COR-L47 (cell line): ENCODE data around the gene ST6GALNAC6.

ENCODE experiments used
- DNase-seq: peaks from one replicate; lab custom pipeline; 2025; lab: John Stamatoyannopoulos, UW

ST6GALNAC6 gene

DNA sequence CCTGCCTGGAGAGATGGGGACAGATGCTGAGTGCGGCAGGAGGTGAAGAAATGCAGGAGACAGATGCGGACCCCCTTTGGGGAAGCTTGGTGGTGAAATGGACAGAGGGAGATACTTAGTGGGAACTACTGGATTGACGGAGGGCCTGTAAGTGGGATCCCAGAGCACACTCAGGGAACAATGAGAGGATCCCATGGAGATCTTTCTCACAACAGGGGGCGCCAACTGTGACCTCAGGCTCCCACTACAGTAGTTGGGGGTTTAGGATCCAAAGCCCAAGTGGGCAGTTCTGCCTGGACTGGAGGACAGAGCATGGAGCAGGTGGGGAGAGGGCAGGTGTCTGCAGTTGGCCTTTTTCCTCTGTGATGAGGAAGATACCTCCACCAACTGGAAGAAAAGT lies 34.8 kb upstream of the ST6GALNAC6 start:
- DNase-seq, result no peak

DNA sequence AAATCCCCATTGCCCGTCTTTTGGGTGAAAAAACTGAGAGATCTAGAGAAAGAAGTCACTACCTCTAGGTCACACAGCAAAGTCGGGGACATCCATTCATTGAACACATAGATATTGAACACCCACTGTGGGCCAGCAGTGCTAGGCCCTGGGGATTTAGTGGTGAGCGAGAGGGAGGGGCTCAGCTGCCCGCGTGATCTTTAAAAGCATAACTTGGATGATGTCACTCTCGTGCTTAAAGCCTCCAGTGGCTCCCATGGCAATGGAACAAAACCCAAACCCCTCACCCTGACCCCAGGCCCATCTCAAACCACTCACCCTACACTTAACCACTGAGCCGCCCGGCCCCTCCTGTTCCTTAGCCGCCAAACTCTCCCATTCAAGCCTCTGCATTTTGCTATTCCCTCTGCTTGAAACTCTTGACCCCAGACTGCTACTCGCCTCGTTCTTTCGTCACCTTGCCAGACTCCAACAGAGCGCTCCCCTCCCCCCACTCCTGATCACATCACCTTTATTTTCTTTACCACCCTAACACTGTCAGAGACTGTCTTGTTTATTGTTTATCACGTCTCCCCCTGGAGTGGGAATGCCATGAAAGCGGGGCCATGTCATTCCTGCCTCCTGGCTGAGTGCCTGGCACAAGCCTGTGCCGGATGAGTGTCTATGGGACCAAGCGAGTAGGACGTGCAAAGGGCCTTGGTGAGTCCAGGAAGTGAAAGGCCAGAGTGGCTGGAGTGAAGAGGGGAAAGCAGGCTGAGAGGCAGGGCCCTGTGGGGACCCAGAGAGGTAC lies 31.9 kb upstream of the ST6GALNAC6 start:
- no peak for DNase-seq

DNA sequence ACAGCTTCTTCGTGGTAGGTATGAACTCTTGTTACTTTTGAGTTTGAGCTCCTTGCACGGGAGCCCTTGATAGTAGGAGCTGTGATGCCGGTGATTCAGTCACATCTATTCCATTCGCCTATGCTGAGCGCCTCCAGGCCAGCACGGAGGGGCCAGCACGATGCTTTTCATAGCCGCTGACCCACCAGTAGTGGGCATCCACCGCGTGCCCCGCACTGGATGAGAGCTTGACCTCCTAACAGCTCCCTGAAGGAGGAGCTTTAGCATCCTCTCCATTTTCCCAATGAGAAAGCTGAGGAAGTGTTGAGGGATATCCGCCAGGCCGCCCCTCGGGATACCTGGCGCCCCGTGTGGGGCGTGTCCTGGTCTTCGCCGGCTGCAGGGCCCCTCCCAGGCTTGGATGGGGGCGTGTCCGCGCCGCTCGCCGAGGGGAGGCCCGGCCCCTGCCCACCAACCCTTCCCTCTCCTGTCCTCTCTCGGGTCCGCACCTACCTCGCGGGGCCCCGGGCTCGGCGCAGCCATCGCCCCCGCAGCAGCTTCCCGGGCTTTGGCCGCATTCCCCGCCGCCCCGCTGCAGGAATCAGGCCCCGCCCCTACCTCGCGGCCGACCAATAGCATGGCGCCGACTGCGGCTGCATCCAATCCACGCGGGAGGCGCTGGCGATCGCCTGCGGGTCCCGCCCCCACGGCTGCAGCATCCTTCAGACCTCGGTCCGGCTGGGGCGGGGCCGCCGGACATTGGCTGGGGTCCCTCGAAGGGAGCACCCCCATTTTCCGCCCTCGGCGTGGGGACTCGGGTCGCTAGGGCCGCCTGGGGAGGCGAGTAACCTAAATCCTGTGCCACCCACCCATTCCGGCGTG lies 31.1 kb upstream of the ST6GALNAC6 start, which contains the start of gene PIP5KL1:
Gene PIP5KL1, minus strand, starts transcription at position 547 of the 861 bp plus-strand sequence. Its CDS starts 25 bp downstream, at position 522.
- DNase-seq, result peak; percentile 80

DNA sequence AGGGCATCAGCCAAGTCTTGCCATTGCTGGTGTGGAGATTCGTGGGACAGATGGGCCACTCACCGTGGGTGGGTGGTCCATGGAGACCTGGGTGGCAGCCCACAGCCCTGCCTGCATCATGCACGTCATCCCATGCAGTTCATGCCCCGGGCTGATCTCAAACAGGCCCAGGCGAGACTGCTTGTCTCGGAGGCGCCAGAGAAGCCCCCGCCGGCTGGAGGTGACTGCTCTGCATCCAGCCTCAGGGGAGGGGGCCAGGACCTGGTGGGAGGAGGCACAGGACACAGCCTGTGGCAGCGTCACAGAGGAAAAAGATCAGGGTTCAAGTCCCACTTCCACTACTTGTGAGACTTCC lies 30.2 kb upstream of the ST6GALNAC6 start:
- no peak for DNase-seq

DNA sequence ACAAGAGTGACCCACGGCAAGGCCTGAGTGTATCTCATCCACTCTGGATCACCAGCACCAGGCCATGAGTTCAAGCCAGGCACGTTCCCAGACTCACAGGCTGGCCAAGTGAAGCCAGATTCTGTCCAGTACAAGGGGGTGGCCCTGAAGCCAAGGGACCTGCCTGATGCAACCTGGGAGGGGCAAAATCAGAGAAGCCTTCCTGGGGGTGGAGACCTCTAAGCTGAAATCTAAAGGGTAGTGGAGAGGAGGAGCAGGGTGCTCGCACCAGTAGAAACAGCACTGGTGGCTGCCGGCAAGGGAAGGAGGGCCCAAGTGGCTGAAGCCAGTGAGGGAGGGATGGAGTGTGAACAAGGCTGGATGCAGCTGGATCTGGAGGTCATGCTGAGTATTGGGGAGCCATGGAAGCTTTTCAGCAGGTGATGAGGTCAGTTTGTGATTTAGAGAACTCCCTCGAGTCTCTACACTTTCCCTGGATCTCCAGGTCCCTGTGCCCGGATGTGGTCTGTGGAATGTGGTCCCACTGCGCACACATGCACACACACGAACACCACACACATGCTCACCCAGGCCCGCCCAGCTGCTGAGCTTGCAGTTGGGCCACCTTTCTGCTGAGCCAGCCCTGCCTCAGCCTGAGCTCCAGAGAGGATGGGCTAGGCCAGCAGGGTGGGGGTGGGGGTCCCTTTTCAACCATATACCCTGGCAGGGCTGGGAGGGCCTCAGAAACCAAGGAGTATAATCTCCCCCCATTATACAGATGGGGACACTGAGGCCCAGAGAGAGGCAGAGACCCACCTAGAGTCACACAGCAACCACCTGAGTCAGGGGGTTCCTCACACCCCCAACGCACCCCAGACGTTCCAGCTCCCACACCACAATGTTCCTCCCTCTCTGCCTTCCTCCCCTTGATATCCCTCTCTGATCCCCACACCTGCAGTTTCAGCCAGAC lies 29.5 kb upstream of the ST6GALNAC6 start:
- no peak for DNase-seq

DNA sequence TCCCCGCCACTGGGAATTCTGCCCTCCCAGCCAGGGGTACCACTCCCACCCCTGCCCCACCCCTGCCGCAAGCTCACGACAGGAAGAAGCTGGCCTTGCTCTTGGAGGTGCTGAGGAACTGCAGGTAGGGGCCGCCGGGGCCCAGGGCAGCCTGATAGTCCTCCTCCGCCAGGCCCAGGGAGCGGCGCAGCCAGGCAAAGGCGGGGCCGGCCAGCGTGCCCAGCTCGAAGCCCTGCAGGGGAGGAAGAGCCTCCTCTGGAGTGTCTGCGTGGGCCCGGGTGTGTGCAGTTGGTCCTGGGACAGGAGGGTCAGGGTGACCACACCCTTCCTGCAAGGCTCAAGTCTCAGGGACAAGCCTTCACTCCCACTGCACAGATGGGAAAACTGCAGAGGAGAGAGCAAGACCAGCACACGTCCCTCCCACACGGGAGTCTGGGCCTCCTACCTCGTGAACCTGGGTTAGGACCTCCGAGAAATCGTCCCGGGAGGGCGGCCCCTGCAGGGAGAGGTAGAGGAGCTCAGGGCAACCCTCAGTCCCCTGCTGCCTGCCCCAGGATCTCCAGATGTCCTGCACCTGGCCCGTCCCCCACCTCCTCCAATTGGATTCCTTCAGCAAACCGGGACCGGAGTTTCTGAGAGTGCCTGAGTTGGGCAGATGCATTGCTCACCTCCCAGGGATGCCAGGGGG lies 28.7 kb upstream of the ST6GALNAC6 start:
- peak; percentile 28 for DNase-seq

DNA sequence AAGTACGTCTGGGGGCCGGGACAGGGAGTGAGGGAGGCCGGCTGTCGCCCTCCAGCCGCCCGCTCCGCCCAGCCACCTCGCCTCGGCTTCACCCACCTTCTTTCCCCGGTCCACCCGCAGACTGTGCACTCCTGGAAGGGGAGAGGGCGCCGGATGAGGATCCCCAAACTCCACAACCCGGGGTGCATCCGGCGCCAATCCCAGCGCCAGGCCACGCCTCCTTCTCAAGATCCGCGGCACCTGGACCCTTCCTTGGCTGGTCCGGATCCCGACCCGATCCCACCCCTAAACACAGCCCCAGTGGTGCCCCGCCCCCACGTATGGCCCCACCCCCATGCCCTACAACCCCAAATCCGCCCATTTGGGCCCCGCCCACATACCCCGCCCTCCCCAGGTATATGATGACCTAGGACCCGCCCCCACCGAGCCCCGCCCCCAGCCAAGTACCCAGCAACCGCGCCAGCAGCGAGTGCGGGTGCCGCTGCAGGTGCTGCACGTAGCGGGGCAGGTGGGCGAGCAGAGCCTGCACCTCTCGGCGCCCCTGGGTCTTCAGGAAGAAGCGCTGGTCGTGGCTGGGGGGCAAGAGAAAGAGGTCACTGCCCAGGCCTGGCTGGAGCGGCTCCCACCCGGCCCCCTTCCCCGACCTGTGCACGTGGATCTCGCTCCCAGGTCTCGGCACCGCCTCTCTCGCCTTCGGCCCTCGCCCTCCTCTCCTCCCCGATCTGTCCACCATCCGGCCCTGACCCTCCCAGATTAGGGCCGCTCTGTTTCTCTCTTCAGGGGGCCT lies 28.0 kb upstream of the ST6GALNAC6 start:
- DNase-seq, result peak; percentile 64

DNA sequence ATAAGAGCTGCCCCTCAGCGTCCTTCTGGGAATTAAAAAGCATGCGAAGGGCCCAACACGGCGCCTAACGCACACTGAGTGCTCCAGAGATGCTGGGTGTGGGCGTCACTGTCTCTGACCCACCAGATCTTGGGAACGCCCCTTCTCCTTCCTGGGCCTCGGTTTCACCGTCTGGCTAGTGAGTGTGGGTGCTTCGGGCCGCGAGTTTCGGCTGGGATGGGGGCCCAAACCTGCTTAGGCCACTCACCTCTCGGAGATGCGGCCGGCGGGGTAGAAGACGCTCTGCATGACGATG lies 27.4 kb upstream of the ST6GALNAC6 start:
- no peak for DNase-seq

DNA sequence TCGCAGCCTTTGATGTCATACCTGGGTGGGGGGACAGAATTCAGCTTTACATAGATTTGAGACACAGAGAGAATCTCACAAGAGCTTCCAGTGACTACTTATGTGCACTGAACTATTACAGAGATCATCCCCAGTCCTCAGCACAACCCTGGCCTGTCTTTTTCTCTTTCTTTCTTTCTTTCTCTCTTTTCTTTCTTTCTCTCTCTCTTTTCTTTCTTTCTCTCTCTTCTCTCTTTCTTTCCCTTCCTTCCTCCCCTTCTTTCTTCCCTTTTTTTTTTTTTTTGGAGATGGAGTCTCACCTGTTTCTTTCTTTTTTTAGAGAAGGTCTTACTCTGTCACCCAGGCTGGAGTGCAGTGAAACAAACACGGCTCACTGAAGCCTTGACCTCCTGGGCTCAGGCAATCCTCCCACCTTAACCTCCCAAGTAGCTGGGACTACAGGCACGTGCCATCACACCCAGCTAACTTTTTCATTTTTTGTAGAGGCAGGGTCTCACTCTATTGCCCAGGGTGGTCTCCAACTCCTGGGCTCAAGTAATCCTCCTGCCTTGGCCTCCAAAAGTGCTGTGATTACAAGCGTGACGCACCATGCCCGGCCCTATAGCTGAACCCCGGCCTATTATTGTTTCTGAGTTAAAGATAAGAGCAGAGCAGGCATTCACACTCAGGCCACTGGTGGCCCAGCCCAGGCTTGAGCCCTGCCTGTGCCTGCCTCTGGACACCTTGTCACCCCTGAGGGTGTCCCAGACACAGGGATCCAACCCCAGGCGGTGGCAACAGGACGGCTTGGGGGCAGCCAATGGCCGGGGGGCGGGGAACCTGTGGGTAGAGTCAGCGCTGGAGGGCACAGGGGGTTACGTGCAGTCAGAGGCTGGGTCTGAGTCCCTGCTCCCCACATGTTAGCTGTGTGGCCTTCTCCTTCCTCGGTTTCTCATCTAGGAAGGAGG lies 26.8 kb upstream of the ST6GALNAC6 start:
- no peak for DNase-seq

DNA sequence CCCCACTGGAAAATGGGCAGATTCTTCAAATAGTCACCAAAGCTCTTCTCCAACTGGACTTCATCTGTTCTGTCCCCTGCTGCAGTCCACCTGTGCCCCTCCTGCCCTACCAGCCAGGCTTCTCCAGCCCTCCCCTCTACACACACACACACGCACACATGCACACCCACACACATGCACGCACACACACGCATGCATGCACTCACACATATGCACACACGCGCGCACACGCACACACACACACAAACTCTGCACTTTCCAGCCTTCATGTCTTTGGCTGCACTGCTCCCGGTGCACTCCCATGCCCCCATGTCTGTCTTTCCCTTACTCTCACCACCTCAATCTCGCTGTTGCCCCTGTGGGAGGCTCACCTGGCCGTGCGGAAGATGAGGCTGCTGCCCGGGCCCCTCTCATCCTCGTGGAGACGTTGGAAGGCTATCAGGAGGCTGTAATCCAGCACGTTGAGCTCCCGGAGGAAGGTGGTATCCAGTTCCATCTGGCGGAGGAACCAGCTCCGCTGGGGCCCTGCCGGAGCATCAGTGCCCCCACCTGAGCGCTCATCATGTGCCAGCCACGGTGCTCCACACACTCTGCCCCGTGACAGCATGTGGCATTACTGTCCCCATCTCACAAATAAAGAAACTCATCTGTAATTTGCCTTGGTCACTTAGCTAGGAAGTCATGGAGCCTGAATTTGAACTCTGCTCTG lies 25.5 kb upstream of the ST6GALNAC6 start:
- DNase-seq, result no peak

DNA sequence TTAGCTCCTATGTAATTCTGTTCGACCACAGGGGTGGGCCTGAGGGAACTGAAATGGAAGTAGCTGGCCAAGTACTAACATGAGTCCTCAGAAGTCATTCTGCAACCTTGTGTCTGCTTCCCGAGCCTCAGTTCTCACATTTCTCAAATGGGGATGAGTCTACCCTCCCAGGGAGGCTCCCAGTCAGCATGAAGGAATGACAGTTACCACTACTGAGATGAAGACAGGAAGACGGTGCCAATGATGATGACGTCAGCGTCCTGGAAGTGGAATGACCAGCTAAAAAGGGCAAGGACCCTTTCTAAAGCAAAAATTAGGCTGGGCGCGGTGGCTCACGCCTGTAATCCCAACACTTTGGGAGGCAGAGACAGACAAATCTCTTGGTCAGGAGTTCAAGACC lies 24.4 kb upstream of the ST6GALNAC6 start:
- no peak for DNase-seq

DNA sequence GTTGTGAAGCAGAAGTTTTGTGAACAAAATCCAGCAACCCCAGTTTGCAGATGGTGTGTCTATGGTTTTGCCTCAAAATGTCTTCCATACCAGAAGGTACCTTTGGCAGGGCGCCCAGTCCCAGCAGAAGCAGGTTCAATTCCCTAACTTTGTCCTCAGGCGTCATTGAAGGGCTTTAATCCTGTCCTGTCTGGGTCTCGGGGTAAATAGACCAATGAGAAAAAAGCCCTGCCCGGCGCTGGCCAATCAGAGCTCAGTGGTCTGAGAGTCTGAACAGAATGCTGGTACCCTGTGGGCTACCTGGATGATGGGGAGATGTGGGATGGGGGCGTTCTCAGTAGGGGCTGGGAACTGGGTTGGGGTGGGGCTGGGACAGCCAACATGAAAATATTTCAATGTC lies 23.6 kb upstream of the ST6GALNAC6 start:
- DNase-seq, result no peak

DNA sequence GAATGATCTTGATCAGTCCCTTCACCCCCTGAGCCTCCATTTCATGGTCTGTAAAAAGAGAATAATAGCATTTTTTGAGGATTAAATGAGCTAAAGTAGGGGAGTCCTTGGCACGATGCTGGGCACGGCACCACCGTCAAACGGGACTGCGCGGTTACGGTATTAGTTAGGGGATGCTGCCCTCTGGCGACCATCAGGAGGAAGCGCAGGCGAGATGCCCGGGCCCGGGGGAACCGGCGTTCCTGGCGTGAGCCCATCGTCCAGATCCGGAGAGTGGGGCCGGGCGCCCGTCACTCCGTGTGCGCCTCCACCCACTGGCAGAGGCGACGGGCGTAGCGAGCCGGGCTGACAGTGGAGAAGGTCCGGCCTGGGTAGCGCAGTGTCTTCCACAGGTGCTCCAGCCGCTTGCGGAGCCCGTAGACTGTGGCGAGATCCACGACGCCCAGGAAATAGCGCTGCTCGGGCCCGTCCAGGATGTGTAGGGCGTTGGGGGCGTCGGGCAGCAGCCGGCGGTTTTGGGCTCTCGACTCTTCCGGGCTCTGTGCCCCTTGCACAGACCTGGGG lies 22.2 kb upstream of the ST6GALNAC6 start:
- DNase-seq, result no peak

DNA sequence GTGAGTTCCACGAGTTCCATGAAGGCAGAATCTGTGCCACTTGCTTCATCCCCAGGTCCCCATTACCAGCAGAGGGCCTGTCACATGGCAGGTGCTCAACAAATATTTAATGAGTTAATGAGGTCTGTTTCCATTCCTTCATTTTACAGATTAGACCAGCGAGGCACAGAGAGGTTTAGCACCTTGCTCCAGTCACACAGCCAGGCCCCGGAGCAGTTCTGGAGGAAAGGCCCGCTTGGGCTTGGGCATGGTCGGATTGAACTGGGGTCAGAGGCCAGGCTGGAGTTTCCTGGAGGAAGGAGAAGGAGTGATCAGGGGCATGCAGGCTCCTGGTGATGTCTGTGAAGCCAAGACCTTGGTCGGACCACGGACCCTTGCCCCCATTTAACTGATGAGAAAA lies 21.4 kb upstream of the ST6GALNAC6 start:
- DNase-seq, result no peak

DNA sequence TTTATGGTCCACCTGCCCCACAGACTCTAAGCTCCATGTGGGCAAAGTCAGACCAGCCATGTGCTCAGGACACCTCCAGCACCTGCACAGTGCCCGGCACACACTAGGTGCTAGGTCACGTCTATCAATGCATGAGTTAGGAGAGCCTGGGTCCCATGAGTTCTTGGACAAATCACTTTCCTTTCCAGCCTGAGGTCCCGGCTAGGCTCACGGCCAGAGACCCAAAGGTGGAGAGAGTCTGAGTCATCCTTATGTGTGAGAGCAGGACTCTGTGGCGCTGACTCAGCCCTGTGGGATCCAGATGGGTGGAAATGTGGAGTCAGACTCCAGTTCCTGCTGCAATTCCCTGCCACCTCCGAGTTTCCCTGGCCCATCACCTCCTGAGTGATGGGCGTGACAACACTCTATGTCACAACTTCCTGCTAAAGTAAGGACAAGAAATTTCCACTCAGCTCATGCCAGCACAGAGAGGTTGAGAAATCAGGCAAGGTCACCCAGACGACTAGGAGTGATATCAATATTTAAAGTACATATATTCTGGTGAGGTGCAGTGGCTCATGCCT lies 19.9 kb upstream of the ST6GALNAC6 start:
- no peak for DNase-seq

DNA sequence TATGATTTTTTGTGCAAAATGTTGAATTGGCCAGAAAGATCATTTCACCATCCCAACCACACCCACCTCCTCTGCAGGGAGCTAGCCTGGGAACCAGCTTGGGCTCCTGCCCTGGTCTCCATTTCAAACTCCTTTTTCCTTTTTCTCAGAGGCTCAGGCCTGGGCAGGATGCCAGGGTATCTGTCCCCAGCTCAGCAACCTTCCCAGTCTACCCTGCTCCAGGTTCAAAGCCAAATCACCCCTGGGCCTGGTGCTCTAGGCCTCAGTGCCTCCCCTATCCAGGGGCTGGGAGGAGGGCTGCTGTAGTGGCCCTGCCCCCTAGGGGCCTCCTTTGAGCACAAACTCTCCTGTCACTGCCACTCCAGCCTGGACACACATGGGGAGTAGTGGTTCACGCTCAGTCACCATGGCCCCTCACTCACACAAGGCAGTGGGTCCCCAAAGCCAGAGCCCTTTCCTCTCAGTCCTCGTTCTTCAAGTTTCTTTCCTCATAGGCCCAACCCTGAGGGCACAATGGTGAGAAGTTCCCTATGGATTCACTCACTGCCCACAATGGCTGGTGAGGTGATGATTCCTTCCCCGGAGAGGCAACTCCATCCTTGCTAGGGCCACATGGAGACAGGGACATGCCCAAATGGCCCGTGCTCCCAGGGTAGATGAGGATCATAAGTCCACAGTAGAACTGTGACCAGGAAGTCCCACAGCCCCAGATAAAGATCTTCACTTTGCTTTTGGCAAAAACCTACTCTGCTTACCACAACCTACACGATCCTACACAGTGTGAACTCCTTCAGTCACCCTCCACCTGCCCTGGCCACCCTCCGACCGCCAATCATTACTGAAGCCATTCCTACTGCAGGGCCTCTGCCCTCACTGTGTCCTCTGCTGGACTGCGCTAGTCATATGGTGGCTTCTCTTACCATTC lies 19.0 kb upstream of the ST6GALNAC6 start:
- DNase-seq, result no peak

DNA sequence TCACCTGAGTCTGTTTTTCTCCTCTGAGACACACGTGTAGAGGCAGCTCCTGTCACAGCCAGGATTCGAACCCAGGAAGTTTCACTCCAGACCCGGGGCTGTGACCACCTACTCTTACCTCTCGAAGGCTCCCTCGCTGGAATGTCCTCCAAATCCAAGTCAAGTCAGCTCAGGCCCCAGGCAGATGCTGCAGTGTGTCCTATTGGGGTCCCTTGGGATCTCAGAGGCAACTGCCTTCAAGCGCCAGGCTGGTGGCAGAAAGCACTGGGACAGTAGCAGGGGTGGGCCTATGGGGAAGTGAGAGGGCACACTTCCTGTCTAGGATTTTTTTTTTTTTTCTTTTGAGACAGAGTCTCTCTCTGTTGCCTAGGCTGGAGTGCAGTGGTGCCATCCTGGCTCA lies 18.2 kb upstream of the ST6GALNAC6 start:
- no peak for DNase-seq
